PFSK-1 (cell line): ENCODE data around the gene SUGP2.

Experiments
- POLR2AphosphoS5 ChIP-seq: IDR thresholded peaks from 2 replicates; pipeline ENCODE4 v1.6.1; 2012; ENCODE audit warnings: low read depth, mild to moderate bottlenecking, control low read depth, low read length, moderate library complexity
- TF ChIP-seq, protein P1 (sequence below), 2 experiments: IDR thresholded peaks; 2 replicates each; pipeline versions ENCODE4 v1.6.1 to v1.8.0; 2011 to 2012; ENCODE audit warnings: low read depth in 2 of 2, low read length in 2 of 2, control low read depth in 1 of 2, inconsistent platforms in 1 of 2, mild to moderate bottlenecking in 1 of 2, moderate library complexity in 1 of 2; ENCODE audit not compliant: insufficient read depth in 1 of 2

- no peak for TF ChIP-seq POLR2AphosphoS5
- TF ChIP-seq, protein P1, sequence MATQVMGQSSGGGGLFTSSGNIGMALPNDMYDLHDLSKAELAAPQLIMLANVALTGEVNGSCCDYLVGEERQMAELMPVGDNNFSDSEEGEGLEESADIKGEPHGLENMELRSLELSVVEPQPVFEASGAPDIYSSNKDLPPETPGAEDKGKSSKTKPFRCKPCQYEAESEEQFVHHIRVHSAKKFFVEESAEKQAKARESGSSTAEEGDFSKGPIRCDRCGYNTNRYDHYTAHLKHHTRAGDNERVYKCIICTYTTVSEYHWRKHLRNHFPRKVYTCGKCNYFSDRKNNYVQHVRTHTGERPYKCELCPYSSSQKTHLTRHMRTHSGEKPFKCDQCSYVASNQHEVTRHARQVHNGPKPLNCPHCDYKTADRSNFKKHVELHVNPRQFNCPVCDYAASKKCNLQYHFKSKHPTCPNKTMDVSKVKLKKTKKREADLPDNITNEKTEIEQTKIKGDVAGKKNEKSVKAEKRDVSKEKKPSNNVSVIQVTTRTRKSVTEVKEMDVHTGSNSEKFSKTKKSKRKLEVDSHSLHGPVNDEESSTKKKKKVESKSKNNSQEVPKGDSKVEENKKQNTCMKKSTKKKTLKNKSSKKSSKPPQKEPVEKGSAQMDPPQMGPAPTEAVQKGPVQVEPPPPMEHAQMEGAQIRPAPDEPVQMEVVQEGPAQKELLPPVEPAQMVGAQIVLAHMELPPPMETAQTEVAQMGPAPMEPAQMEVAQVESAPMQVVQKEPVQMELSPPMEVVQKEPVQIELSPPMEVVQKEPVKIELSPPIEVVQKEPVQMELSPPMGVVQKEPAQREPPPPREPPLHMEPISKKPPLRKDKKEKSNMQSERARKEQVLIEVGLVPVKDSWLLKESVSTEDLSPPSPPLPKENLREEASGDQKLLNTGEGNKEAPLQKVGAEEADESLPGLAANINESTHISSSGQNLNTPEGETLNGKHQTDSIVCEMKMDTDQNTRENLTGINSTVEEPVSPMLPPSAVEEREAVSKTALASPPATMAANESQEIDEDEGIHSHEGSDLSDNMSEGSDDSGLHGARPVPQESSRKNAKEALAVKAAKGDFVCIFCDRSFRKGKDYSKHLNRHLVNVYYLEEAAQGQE (IDR thresholded peaks at IDR 0.05; ENCODE audit: insufficient read depth in 1 of 2, low read depth in 2 of 2, low read length in 2 of 2), result no peak
These were observed 35.6 kb upstream of the SUGP2 start for GRCh38 chr19:19068659-19069654.
